ENCODE data around the gene PDE6B.

Gene PDE6B

GRCh38 chr4:708631-708933, 83.2 kb downstream of the PDE6B start:
- no peak for DNase-seq

- DNase-seq: no peak
Observed at GRCh38 chr4:709348-709747, 84.0 kb downstream of the PDE6B start.

GRCh38 chr4:710116-710515, 84.7 kb downstream of the PDE6B start:
- DNase-seq: no peak

- no peak for DNase-seq
Observed at GRCh38 chr4:710916-711315, 85.5 kb downstream of the PDE6B start.

- no peak for DNase-seq
Observed at GRCh38 chr4:712093-712492, 86.7 kb downstream of the PDE6B start.

- no peak for DNase-seq
Observed at GRCh38 chr4:712916-713632, 87.7 kb downstream of the PDE6B start.

- DNase-seq: no peak
Observed at GRCh38 chr4:714087-714486, 88.7 kb downstream of the PDE6B start.

- no peak for DNase-seq
Observed at GRCh38 chr4:717601-718320, 92.4 kb downstream of the PDE6B start.

GRCh38 chr4:718460-718859, 93.1 kb downstream of the PDE6B start:
- DNase-seq: no peak

Measured in fibroblast of upper back skin (primary cell).